Fibroblast of lung (primary cell): ENCODE results near the gene AXIN2.

ENCODE experiments used
- CTCF ChIP-seq, 2 donors: IDR thresholded peaks in 1 of 2; conservative IDR thresholded peaks in 1 of 2; 1 replicate in 1 of 2; 2 replicates in 1 of 2; pipeline ENCODE4 v1.5.1; 2011 to 2012; ENCODE audit warnings: low read length in 2 of 2, control low read depth in 1 of 2, inconsistent platforms in 1 of 2, low read depth in 1 of 2, mild to moderate bottlenecking in 1 of 2
- EZH2 ChIP-seq: IDR thresholded peaks from 2 replicates; pipeline ENCODE4 v1.5.1; 2012; ENCODE audit warnings: low read length, control low read depth, mild to moderate bottlenecking; ENCODE audit errors: missing control alignments

GRCh38 chr17:65529761-65530522, 31.5 kb downstream of the AXIN2 start:
- no peak for TF ChIP-seq CTCF (conservative IDR thresholded peaks at IDR 0.05 in 1 of 2, IDR thresholded peaks at IDR 0.05 in 1 of 2; ENCODE audit: low read depth in 1 of 2, low read length in 2 of 2)
- no peak for TF ChIP-seq EZH2
